Measurements from ENCODE around the gene SLC16A7. TPM values are rescaled to one million over a fixed set of nuclear protein-coding genes. Genes with fewer than 3 reads are reported as not detected.
A peak's percentile ranks its signal among the peaks of the same experiment; 100 is the strongest.

SLC16A7 gene
- total RNA-seq, 2 experiments from 2014 or later, result 30.7 to 34.1 TPM

DNA sequence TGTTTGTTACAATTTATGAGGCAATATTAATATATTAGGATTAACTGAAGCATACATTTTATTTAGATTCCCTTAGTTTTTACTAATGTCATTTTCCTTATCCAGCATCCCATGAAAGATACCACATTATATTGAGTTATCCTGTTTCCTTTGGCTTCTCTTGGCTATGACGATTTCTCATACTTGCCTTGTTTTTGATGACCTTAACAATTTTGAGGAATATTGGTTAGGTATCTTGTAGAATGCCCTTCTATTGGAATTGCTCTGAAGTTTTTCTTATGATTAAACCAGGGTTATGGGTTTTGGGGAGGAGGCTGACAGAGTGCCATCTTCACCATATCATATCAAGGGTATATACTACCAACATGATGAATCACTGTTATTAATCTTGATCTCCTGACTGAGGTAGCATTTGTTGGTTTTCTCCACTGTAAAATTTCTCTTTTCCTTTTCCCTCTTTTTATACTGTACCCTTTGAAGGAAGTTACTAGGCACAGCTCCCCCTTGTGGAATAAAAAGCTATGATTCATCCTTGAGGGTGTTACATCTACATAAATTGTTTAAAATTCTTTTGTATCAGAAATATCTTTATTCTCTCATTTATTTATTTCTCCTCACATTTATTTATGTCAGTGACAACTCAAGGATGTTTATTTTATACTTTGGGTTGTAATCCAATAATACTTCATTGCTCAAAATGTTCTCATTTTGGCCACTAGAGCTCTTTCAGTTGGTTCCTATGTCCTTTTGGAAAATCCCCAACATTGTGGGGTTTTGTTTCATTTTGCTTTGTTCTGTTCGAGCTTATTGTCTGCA, 239.0 kb downstream of the SLC16A7 start:
- no peaks in the 10 kb centered on the region for H3K9me3 ChIP-seq (ENCODE audit: low read length)

More for the DNA sequence above, 239.0 kb downstream of the SLC16A7 start:
- H3K9me2 ChIP-seq (ENCODE audit: insufficient read depth, low read length), result no peaks in the 10 kb centered on the region
- no peaks in the 10 kb centered on the region for H3K4me1 ChIP-seq (ENCODE audit: insufficient read depth, low read length, poor library complexity, severe bottlenecking)
- TF ChIP-seq, protein P1, sequence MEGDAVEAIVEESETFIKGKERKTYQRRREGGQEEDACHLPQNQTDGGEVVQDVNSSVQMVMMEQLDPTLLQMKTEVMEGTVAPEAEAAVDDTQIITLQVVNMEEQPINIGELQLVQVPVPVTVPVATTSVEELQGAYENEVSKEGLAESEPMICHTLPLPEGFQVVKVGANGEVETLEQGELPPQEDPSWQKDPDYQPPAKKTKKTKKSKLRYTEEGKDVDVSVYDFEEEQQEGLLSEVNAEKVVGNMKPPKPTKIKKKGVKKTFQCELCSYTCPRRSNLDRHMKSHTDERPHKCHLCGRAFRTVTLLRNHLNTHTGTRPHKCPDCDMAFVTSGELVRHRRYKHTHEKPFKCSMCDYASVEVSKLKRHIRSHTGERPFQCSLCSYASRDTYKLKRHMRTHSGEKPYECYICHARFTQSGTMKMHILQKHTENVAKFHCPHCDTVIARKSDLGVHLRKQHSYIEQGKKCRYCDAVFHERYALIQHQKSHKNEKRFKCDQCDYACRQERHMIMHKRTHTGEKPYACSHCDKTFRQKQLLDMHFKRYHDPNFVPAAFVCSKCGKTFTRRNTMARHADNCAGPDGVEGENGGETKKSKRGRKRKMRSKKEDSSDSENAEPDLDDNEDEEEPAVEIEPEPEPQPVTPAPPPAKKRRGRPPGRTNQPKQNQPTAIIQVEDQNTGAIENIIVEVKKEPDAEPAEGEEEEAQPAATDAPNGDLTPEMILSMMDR (conservative IDR thresholded peaks at IDR 0.05; ENCODE audit: low read length), result peak; percentile 92
- no peak for TF ChIP-seq EZH2phosphoT487 (IDR thresholded peaks at IDR 0.05; ENCODE audit: borderline replicate concordance, low read depth, low read length)
- peak; percentile 38 for DNase-seq (ENCODE audit: low spot score)
- intact Hi-C loops (cut with micrococcal nuclease; ENCODE audit: unreplicated experiment), result loop anchor here (5.0 kb wide), 1 partner anchor 433 kb away; no protein-coding TSS in a partner anchor
- H3K79me2 ChIP-seq (ENCODE audit: insufficient read depth, low read depth, low read length), result no peaks in the 10 kb centered on the region
- no peak overlapping the region for H3K4me2 ChIP-seq (ENCODE audit: low read length)
- no peak overlapping the region for H3K4me3 ChIP-seq (ENCODE audit: low read depth, low read length, poor library complexity, severe bottlenecking)
- H2AFZ ChIP-seq (ENCODE audit: low read length), result no peak overlapping the region
- H3K27ac ChIP-seq (ENCODE audit: low read depth, low read length, poor library complexity, severe bottlenecking), result no peak overlapping the region
- no peaks in the 10 kb centered on the region for H3K36me3 ChIP-seq (ENCODE audit: insufficient read depth, low read length)
- ChIA-PET POLR2A (interaction anchor here (0.7 kb wide), 1 partner anchor 236 kb away, joined by 3 read pairs; no protein-coding TSS in a partner anchor), CTCF (ENCODE audit: unreplicated experiment) (interaction anchor here (0.8 kb wide), 1 partner anchor 431 kb away, joined by 3 read pairs; no protein-coding TSS in a partner anchor)
- no TSS peak for BruUV-seq (replicated peaks)
- H4K20me1 ChIP-seq (ENCODE audit: insufficient read depth, low read length), result no peaks in the 10 kb centered on the region; the same call in 1 of the 2 replicates

Small RNA genes within 50 kb of the gene (small RNA-seq; reads per million reads assigned to genes)
- gene AC079905.2 (not detected), gene RNU4-20P (not detected)

All from OCI-LY7 (cell line).